ENCODE measurements around the gene SNED1. TPM values are rescaled to one million over a fixed set of nuclear protein-coding genes. Genes with fewer than 3 reads are reported as not detected.

Gene SNED1
- total RNA-seq, 2 donors from 2014 or later, result 0.66 to 4.5 TPM

DNA sequence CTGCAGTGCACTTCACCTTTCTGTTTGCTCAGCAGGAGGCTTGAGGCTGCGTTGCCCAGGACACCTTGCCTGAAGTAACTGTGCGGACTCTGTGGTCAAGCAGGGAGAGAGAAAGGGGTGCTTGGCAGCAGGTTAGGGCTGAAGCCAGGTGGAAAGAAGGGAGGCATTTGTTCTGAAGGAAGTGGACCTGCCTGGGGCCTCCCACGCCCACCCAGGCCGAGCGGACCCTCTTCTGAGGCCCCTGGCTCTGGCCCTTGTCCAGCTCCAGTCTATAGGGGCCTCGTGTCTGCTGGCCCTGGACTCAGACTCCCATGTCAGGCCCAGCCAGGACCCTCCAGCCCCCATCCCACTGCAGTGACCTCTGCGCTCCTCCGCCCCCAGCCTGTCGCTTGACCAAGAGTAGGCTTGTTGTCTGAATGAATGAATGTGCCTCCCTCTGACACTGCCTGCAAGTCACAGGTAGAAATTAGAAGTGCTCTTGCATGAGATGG is 2.5 kb downstream of the SNED1 start:
- TF ChIP-seq, protein P1, sequence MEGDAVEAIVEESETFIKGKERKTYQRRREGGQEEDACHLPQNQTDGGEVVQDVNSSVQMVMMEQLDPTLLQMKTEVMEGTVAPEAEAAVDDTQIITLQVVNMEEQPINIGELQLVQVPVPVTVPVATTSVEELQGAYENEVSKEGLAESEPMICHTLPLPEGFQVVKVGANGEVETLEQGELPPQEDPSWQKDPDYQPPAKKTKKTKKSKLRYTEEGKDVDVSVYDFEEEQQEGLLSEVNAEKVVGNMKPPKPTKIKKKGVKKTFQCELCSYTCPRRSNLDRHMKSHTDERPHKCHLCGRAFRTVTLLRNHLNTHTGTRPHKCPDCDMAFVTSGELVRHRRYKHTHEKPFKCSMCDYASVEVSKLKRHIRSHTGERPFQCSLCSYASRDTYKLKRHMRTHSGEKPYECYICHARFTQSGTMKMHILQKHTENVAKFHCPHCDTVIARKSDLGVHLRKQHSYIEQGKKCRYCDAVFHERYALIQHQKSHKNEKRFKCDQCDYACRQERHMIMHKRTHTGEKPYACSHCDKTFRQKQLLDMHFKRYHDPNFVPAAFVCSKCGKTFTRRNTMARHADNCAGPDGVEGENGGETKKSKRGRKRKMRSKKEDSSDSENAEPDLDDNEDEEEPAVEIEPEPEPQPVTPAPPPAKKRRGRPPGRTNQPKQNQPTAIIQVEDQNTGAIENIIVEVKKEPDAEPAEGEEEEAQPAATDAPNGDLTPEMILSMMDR (conservative IDR thresholded peaks at IDR 0.05), result no peak
- H3K4me1 ChIP-seq (ENCODE audit: control insufficient read depth, insufficient read depth, low read length), result no peaks in the 10 kb centered on the region
- no peaks in the 10 kb centered on the region for H3K36me3 ChIP-seq (ENCODE audit: control insufficient read depth, insufficient read depth, low read length)
- H3K9ac ChIP-seq (ENCODE audit: extremely low read depth, low read length, poor library complexity, severe bottlenecking), result no peak overlapping the region
- no peak overlapping the region for H3K27ac ChIP-seq (ENCODE audit: low read depth, low read length)
- Mint-ChIP-seq H3K27me3 (ENCODE audit: insufficient read depth) (peaks cover 41% of the 10 kb centered on the region), H3K27ac (no peak overlapping the region), H3K36me3 (ENCODE audit: low read depth) (no peaks in the 10 kb centered on the region), H3K4me1 (peaks cover 1% of the 10 kb centered on the region), H3K4me3 (no peak overlapping the region), H3K9me3 (peaks cover 27% of the 10 kb centered on the region)
- H3K4me3 ChIP-seq (ENCODE audit: low read length), result no peak overlapping the region
- 88 to 100% methylated on average over 2 to 9 of the region's 9 CpGs for WGBS, 2 experiments (ENCODE audit: insufficient coverage in 1 of 2, insufficient read length in 1 of 2)
- peak; percentile 35 for DNase-seq
- H3K9me3 ChIP-seq (ENCODE audit: control insufficient read depth, low read length), result peaks cover 20% of the 10 kb centered on the region
- H3K27me3 ChIP-seq (ENCODE audit: control insufficient read depth, insufficient read depth, low read length, poor library complexity, severe bottlenecking), result peaks cover 48% of the 10 kb centered on the region

DNA sequence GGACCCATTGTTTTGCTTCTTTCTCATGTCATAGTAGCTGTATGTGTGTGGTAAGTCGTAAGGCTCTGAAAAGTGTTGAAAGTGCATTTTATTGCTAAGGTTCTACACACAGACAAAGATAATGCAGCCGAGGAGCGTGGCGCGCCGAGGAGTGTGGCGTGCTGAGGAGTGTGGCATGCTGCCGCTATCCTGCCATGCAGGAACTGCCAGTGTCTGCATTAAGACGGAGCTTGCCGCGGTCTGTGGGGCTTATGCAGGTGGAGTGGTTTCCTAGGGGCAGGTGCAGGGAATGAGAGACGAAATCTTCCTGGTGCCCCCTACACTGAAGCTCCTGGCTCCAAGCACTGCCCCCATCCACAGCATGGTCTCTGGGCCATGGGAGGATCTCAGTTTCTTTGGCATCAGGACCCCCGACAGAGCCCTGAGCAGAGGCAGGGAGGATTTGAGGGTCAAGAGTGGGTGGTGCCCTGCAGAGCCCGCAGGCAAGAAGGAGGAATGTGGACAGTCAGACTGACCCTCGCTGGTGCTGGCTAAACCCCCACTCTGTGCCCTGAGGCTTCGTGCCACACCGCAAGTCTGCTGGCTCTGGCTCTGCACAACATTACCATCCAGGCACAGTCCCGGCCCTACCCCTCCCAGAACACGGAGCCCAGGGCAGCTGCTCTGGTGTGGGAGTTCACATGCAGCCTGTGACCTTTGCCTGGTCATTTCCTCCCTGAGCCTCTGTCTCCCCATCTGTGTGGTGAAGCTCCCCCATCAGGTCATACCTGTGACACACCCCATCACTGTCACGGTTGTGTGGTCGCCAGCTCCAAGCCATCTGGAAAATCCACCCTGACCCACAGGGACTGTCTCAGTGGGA is 3.2 kb downstream of the SNED1 start:
- Histone ChIP-seq H3K36me3 (ENCODE audit: control insufficient read depth, insufficient read depth, low read length) (no peaks in the 10 kb centered on the region), H3K27ac (ENCODE audit: low read depth, low read length) (no peak overlapping the region), H3K9ac (ENCODE audit: extremely low read depth, low read length, poor library complexity, severe bottlenecking) (no peak overlapping the region), H3K4me3 (ENCODE audit: low read length) (no peak overlapping the region), H3K27me3 (ENCODE audit: control insufficient read depth, insufficient read depth, low read length, poor library complexity, severe bottlenecking) (peaks cover 48% of the 10 kb centered on the region), H3K4me1 (ENCODE audit: control insufficient read depth, insufficient read depth, low read length) (no peaks in the 10 kb centered on the region), H3K9me3 (ENCODE audit: control insufficient read depth, low read length) (peaks cover 26% of the 10 kb centered on the region)
- Mint-ChIP-seq H3K9me3 (peaks cover 34% of the 10 kb centered on the region), H3K36me3 (ENCODE audit: low read depth) (no peaks in the 10 kb centered on the region), H3K4me3 (no peak overlapping the region), H3K27ac (no peak overlapping the region), H3K4me1 (peaks cover 1% of the 10 kb centered on the region), H3K27me3 (ENCODE audit: insufficient read depth) (peaks cover 41% of the 10 kb centered on the region)
- 89 to 90% methylated on average over 15 to 21 of the region's 21 CpGs for WGBS, 2 experiments (ENCODE audit: insufficient coverage in 1 of 2, insufficient read length in 1 of 2)
- TF ChIP-seq, protein P1 (conservative IDR thresholded peaks at IDR 0.05), result no peak
- peak; percentile 24 for DNase-seq

DNA sequence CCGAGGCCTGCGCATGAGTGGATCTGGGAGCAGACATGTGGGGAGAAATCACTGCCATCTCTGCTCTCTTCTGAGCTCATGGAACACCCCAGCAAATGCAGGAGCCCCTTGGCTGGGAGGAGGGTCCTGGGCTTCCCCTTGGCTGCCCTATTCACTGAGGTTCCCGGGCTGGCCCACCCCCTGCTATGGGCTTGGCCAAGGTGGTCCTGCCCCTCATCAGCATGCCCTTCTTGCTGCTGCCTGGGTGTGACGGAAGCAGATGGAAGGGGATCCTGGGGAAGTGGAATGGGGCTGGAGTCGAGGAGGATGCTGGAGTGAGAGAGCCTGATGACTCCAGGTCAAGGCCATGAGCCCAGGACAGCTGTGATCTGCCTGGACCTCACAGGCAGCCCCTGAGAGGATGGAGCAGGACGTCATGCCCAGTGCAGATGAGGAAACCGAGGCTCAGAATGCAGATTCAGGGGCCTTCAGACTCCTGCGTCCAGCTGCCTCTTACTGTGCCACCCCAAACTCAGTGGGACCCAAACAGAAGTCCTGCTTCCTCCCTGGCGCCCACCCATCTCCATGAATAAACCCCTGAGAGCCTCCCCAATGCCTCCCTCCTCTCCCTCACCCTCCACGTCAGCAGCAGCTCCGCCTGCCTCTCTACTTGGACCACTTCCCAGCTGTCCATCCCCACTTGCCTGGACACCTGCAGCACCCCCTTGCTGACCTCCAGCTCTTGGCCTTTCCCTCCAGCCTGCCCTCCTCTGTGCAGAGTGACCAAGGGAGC is 4.0 kb downstream of the SNED1 start:
- Histone ChIP-seq H3K4me1 (ENCODE audit: control insufficient read depth, insufficient read depth, low read length) (no peaks in the 10 kb centered on the region), H3K27ac (ENCODE audit: low read depth, low read length) (no peak overlapping the region), H3K9ac (ENCODE audit: extremely low read depth, low read length, poor library complexity, severe bottlenecking) (no peak overlapping the region), H3K27me3 (ENCODE audit: control insufficient read depth, insufficient read depth, low read length, poor library complexity, severe bottlenecking) (peaks cover 40% of the 10 kb centered on the region), H3K9me3 (ENCODE audit: control insufficient read depth, low read length) (peaks cover 26% of the 10 kb centered on the region), H3K36me3 (ENCODE audit: control insufficient read depth, insufficient read depth, low read length) (no peaks in the 10 kb centered on the region), H3K4me3 (ENCODE audit: low read length) (no peak overlapping the region)
- H3K27ac Mint-ChIP-seq, result no peak overlapping the region
- no peak overlapping the region for H3K4me3 Mint-ChIP-seq
- peaks cover 37% of the 10 kb centered on the region for H3K27me3 Mint-ChIP-seq (ENCODE audit: insufficient read depth)
- TF ChIP-seq, protein P1 (conservative IDR thresholded peaks at IDR 0.05), result no peak
- H3K4me1 Mint-ChIP-seq, result peaks cover under 1% of the 10 kb centered on the region
- peaks cover 34% of the 10 kb centered on the region for H3K9me3 Mint-ChIP-seq
- WGBS, 2 experiments (ENCODE audit: insufficient coverage in 1 of 2, insufficient read length in 1 of 2), result 85 to 89% methylated on average over 6 to 11 of the region's 11 CpGs
- DNase-seq, result peak; percentile 30
- no peaks in the 10 kb centered on the region for H3K36me3 Mint-ChIP-seq (ENCODE audit: low read depth)
